KMS-11 (cell line): ENCODE measurements around the gene TSPOAP1.
A peak's percentile ranks its signal among the peaks of the same experiment; 100 is the strongest.

Experiments used
- H2AFZ ChIP-seq: fragments of 200-600 bp; sonication (generic); 2 replicates; pipeline ENCODE4 v1.6.1; 2016; ENCODE audit warnings: antibody characterized with exemption, mixed run types, low read depth
- H3K27ac ChIP-seq: fragments of 200-600 bp; sonication (generic); 2 replicates; pipeline ENCODE4 v1.6.1; 2016; ENCODE audit warnings: mild to moderate bottlenecking, mixed run types
- H3K27me3 ChIP-seq: fragments of 200-600 bp; sonication (generic); 2 replicates; pipeline ENCODE4 v1.6.1; 2017; ENCODE audit warnings: mild to moderate bottlenecking, low read depth, mixed run types, moderate library complexity; ENCODE audit not compliant: insufficient read depth
- H3K36me3 ChIP-seq: fragments of 200-600 bp; sonication (generic); 2 replicates; pipeline ENCODE4 v1.6.1; 2017; ENCODE audit warnings: mild to moderate bottlenecking, mixed run types; ENCODE audit not compliant: insufficient read depth
- H3K4me1 ChIP-seq: fragments of 200-600 bp; sonication (generic); 2 replicates; pipeline ENCODE4 v1.6.1; 2016; ENCODE audit warnings: mild to moderate bottlenecking, low read depth, mixed run types; ENCODE audit not compliant: poor library complexity, severe bottlenecking
- H3K4me2 ChIP-seq: fragments of 200-600 bp; sonication (generic); 2 replicates; pipeline ENCODE4 v1.7.0; 2016; ENCODE audit warnings: mild to moderate bottlenecking, mixed run types
- H3K4me3 ChIP-seq: fragments of 200-600 bp; sonication (generic); IDR thresholded peaks from 2 replicates; pipeline ENCODE4 v1.6.1; 2017; ENCODE audit warnings: low read depth, low read length, mixed read lengths; ENCODE audit not compliant: insufficient read depth
- H3K79me2 ChIP-seq: fragments of 200-600 bp; sonication (generic); 2 replicates; pipeline ENCODE4 v1.6.1; 2016; ENCODE audit warnings: low read depth, mixed run types; ENCODE audit not compliant: insufficient read depth
- H3K9ac ChIP-seq: fragments of 200-600 bp; sonication (generic); 2 replicates; pipeline ENCODE4 v1.6.1; 2016; ENCODE audit warnings: mild to moderate bottlenecking, mixed run types
- H4K20me1 ChIP-seq: fragments of 200-600 bp; sonication (generic); 2 replicates; pipeline ENCODE4 v1.6.1; 2016; ENCODE audit warnings: mild to moderate bottlenecking, mixed run types; ENCODE audit not compliant: insufficient read depth
- TF ChIP-seq, protein P1 (sequence below): fragments of 200-600 bp; sonication (generic); conservative IDR thresholded peaks from 2 replicates; pipeline ENCODE4 v1.6.1; 2017; ENCODE audit warnings: low read depth, mild to moderate bottlenecking, antibody characterized with exemption, low read length, moderate library complexity, mixed read lengths

TSPOAP1 gene

DNA sequence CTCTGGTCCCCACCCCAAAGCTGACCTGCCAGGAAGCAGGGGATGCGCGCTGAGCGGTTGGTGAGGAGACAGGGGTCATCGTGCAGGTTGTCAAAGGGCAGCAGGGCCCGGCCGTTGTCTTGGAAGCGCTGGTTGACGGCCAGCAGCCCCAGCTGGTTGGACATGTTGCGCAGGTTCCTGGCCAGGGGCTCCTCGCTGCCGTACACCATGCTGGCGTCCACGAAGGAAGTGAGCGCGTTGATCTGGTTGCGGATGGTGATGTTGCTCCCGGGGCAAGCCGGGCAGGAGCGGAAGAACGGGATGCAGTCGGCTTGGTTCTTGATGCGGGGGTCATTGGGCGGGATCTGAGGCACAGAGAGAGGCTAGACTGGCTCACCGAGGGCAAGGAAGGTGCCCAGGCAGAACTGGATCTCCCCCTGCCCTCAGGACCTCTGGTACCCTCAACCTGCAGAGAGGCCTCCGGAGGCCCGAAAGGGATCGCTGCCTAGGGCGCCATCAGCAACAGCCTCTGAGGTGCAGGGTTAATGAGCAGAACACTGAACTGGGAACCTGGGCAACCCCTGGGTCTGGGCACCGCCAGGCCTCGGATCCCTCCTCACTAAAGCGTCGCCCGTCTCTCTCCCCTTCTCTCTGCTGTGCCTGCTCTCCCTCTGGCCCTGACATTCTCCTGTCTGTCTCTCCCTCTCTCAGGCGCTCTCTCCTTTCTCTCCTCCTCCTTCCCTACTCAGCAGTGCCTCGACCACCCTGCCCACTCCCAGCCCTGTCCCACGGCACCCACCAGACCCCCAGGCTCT lies 50.6 kb downstream of the TSPOAP1 start:
- H3K9ac ChIP-seq = no peak overlapping the region
- H4K20me1 ChIP-seq = no peaks in the 10 kb centered on the region
- no peaks in the 10 kb centered on the region for H3K4me1 ChIP-seq
- no peak overlapping the region for H3K4me3 ChIP-seq
- TF ChIP-seq, protein P1, sequence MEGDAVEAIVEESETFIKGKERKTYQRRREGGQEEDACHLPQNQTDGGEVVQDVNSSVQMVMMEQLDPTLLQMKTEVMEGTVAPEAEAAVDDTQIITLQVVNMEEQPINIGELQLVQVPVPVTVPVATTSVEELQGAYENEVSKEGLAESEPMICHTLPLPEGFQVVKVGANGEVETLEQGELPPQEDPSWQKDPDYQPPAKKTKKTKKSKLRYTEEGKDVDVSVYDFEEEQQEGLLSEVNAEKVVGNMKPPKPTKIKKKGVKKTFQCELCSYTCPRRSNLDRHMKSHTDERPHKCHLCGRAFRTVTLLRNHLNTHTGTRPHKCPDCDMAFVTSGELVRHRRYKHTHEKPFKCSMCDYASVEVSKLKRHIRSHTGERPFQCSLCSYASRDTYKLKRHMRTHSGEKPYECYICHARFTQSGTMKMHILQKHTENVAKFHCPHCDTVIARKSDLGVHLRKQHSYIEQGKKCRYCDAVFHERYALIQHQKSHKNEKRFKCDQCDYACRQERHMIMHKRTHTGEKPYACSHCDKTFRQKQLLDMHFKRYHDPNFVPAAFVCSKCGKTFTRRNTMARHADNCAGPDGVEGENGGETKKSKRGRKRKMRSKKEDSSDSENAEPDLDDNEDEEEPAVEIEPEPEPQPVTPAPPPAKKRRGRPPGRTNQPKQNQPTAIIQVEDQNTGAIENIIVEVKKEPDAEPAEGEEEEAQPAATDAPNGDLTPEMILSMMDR = no peak
- no peaks in the 10 kb centered on the region for H3K36me3 ChIP-seq
- H3K27ac ChIP-seq = no peak overlapping the region
- H3K79me2 ChIP-seq = no peaks in the 10 kb centered on the region
- H3K27me3 ChIP-seq = no peaks in the 10 kb centered on the region
- no peak overlapping the region for H3K4me2 ChIP-seq
- H2AFZ ChIP-seq = no peak overlapping the region

DNA sequence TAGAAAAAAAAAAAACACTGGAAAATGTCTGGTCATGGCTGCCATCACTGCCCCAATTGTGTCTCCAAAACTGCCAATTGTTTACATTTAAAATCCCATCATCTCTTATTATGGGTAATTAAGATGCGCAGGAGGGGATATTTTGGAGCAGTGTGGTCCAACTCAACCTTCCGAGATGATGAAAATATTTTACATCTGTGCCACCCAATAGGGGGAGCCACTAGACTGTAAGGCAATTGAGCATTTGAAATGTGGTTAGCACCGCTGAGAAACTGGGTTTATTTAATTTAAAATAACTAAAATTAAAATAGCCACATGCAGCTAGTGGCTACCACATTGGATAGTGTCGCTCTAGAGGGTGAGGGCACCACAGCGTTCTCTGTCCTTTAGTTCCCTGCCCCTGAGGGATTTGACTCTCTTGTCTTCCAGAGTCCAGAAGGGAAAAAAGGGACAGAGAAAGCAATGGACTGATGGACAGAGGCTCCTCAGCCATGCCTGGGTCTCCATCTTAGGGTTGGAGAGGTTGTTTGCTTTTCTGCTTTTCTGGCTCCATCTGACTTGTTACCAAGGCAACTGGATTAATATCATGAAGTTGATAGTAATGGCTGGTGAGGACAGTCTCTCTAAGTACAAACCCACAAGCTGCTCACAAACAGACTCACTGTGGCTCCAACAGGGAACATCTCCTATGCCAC lies 51.3 kb downstream of the TSPOAP1 start:
- no peaks in the 10 kb centered on the region for H3K4me1 ChIP-seq
- TF ChIP-seq, protein P1 = peak; percentile 79
- no peaks in the 10 kb centered on the region for H3K79me2 ChIP-seq
- no peak overlapping the region for H3K4me3 ChIP-seq
- H4K20me1 ChIP-seq = no peaks in the 10 kb centered on the region
- H2AFZ ChIP-seq = no peak overlapping the region
- H3K9ac ChIP-seq = no peak overlapping the region
- H3K27me3 ChIP-seq = no peaks in the 10 kb centered on the region
- H3K4me2 ChIP-seq = no peak overlapping the region
- no peak overlapping the region for H3K27ac ChIP-seq
- H3K36me3 ChIP-seq = no peaks in the 10 kb centered on the region

DNA sequence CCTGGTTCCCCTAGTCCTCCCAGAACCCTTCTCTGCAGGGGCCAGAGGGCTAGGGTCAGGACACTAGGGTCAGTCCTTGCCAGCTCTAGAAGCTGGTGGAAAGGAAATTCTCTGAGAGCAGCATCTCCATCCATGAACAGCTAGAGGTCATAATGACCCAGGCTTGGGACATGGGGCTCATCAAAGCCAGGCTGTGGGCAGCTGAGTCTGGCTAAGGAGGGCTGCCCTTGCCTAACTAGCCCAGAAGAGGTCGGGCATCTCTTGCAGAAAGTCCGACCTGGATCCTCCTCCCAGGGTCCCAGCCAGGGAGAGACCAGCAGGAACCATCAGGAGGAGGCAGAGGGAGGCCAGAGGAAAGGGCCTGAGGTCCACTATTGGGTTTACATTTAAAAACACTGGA lies 52.2 kb downstream of the TSPOAP1 start:
- Histone ChIP-seq H2AFZ (no peak overlapping the region), H3K9ac (no peak overlapping the region), H3K4me2 (no peak overlapping the region), H3K27ac (no peak overlapping the region), H3K36me3 (no peaks in the 10 kb centered on the region), H4K20me1 (no peaks in the 10 kb centered on the region), H3K79me2 (no peaks in the 10 kb centered on the region), H3K27me3 (no peaks in the 10 kb centered on the region), H3K4me1 (no peaks in the 10 kb centered on the region), H3K4me3 (no peak overlapping the region)
- TF ChIP-seq, protein P1 = no peak

DNA sequence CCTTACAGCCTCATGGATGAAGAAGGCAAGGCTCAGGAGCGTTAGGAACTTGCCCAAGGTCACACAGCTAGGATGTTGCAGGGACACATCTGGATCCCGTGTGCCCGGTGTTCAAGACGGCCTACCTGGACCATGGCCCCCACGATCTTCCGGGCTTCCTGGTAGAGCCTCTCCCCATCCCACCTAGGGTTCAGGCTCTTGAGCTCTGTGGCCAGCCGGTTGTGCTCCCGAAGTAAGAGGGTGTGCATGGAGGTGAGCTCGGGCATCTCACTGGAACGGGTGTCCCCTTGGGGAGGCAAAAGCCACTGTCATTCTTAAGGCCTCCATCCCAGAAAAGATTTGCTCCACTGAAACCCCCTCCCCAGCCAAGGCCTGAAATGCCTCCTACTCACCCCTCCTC lies 53.2 kb downstream of the TSPOAP1 start:
- no peaks in the 10 kb centered on the region for H3K4me1 ChIP-seq
- H3K27ac ChIP-seq = no peak overlapping the region
- H3K79me2 ChIP-seq = no peaks in the 10 kb centered on the region
- no peaks in the 10 kb centered on the region for H4K20me1 ChIP-seq
- H2AFZ ChIP-seq = no peak overlapping the region
- H3K36me3 ChIP-seq = no peaks in the 10 kb centered on the region
- TF ChIP-seq, protein P1 = no peak
- H3K9ac ChIP-seq = no peak overlapping the region
- no peak overlapping the region for H3K4me2 ChIP-seq
- no peaks in the 10 kb centered on the region for H3K27me3 ChIP-seq
- H3K4me3 ChIP-seq = no peak overlapping the region
